Astrocyte (in vitro differentiated cells and primary cell): ENCODE results near the gene SOX18. TPM values are rescaled to one million over a fixed set of nuclear protein-coding genes. Genes with fewer than 3 reads are reported as not detected.

Experiments
- DNase-seq: peaks from one replicate; pipeline ENCODE4 v3.0.0-alpha.2; 2010; ENCODE audit warnings: low read depth
- FAIRE-seq: peaks from 2 replicates; lab custom pipeline; 2011; peaks lifted over from hg19 to GRCh38; lab: Jason Lieb, UNC
- H2AFZ ChIP-seq: 2 replicates; pipeline ENCODE4 v1.6.0; 2012; ENCODE audit warnings: low read depth, low read length, inconsistent platforms
- H3K27ac ChIP-seq: 2 replicates; pipeline ENCODE4 v1.5.1; 2011; ENCODE audit warnings: low read depth, low read length, inconsistent platforms
- H3K27me3 ChIP-seq: 2 replicates; pipeline ENCODE4 v1.6.0; 2011; ENCODE audit warnings: low read length, inconsistent platforms; ENCODE audit not compliant: insufficient read depth
- H3K36me3 ChIP-seq: 2 replicates; pipeline ENCODE4 v1.5.1; 2011; ENCODE audit warnings: low read length, inconsistent platforms; ENCODE audit not compliant: insufficient read depth
- H3K4me1 ChIP-seq: 2 replicates; pipeline ENCODE4 v1.5.1; 2011; ENCODE audit warnings: low read length, inconsistent platforms; ENCODE audit not compliant: insufficient read depth
- H3K4me2 ChIP-seq: 2 replicates; pipeline ENCODE4 v1.6.0; 2012; ENCODE audit warnings: low read length, inconsistent platforms
- H3K4me3 ChIP-seq: 2 replicates; pipeline ENCODE4 v1.5.1; 2011; ENCODE audit warnings: low read depth, mild to moderate bottlenecking, low read length, inconsistent platforms; ENCODE audit not compliant: insufficient read depth
- H3K79me2 ChIP-seq: 2 replicates; pipeline ENCODE4 v1.6.0; 2012; ENCODE audit warnings: mild to moderate bottlenecking, low read length, inconsistent platforms; ENCODE audit not compliant: insufficient read depth
- H3K9ac ChIP-seq: 2 replicates; pipeline ENCODE4 v1.6.0; 2012; ENCODE audit warnings: mild to moderate bottlenecking, low read length, inconsistent platforms
- H3K9me3 ChIP-seq: 2 replicates; pipeline ENCODE4 v1.5.1; 2012; ENCODE audit warnings: low read depth, mild to moderate bottlenecking, low read length, inconsistent platforms; ENCODE audit not compliant: insufficient read depth
- H4K20me1 ChIP-seq: 2 replicates; pipeline ENCODE4 v1.6.0; 2012; ENCODE audit warnings: low read length, inconsistent platforms; ENCODE audit not compliant: insufficient read depth
- H3K27ac Mint-ChIP-seq: one replicate; pipeline ENCODE4 v1.8.0; 2021; ENCODE audit warnings: mild to moderate bottlenecking, mixed read lengths; ENCODE audit not compliant: unreplicated experiment
- H3K27me3 Mint-ChIP-seq: one replicate; pipeline ENCODE4 v1.8.0; 2021; ENCODE audit warnings: low read depth, mixed read lengths; ENCODE audit not compliant: unreplicated experiment
- H3K36me3 Mint-ChIP-seq: one replicate; pipeline ENCODE4 v1.8.0; 2021; ENCODE audit warnings: low read depth, mixed read lengths; ENCODE audit not compliant: unreplicated experiment
- H3K4me1 Mint-ChIP-seq: one replicate; pipeline ENCODE4 v1.8.0; 2021; ENCODE audit warnings: low read depth, mixed read lengths; ENCODE audit not compliant: unreplicated experiment
- H3K4me3 Mint-ChIP-seq: one replicate; pipeline ENCODE4 v1.8.0; 2021; ENCODE audit warnings: mild to moderate bottlenecking, moderate library complexity, mixed read lengths; ENCODE audit not compliant: unreplicated experiment
- H3K9me3 Mint-ChIP-seq: one replicate; pipeline ENCODE4 v1.8.0; 2021; ENCODE audit warnings: mild to moderate bottlenecking, mixed read lengths; ENCODE audit not compliant: unreplicated experiment
- EZH2 ChIP-seq: IDR thresholded peaks from 2 replicates; pipeline ENCODE4 v1.6.1; 2012; ENCODE audit warnings: mild to moderate bottlenecking, low read length, inconsistent platforms; ENCODE audit not compliant: insufficient read depth
- total RNA-seq: library from RNA; stranded (reverse); gene quantifications from 2 replicates; pipeline ENCODE4 v1.2.1, GENCODE V29; 2021
- TF ChIP-seq, protein P1 (sequence below): IDR thresholded peaks from 2 replicates; pipeline ENCODE4 v1.5.1; 2011; ENCODE audit warnings: low read depth, mild to moderate bottlenecking, inconsistent platforms, low read length, moderate library complexity; ENCODE audit not compliant: insufficient read depth

SOX18 gene
- total RNA-seq, 1 donor from 2014 or later, result 0.52 TPM

GRCh38 chr20:64062276-64062595 lies 12.8 kb upstream of the SOX18 start:
- Histone ChIP-seq H3K27me3 (peaks cover 4% of the 10 kb centered on the region), H3K4me2 (peak overlapping the region; percentile 92), H3K79me2 (peaks cover 5% of the 10 kb centered on the region), H2AFZ (peak overlapping the region; percentile 92), H3K36me3 (no peaks in the 10 kb centered on the region), H4K20me1 (peaks cover 26% of the 10 kb centered on the region), H3K4me1 (peaks cover 39% of the 10 kb centered on the region), H3K27ac (no peak overlapping the region), H3K9ac (peak overlapping the region; percentile 86), H3K9me3 (no peaks in the 10 kb centered on the region), H3K4me3 (peak overlapping the region; percentile 79)
- TF ChIP-seq, protein P1, sequence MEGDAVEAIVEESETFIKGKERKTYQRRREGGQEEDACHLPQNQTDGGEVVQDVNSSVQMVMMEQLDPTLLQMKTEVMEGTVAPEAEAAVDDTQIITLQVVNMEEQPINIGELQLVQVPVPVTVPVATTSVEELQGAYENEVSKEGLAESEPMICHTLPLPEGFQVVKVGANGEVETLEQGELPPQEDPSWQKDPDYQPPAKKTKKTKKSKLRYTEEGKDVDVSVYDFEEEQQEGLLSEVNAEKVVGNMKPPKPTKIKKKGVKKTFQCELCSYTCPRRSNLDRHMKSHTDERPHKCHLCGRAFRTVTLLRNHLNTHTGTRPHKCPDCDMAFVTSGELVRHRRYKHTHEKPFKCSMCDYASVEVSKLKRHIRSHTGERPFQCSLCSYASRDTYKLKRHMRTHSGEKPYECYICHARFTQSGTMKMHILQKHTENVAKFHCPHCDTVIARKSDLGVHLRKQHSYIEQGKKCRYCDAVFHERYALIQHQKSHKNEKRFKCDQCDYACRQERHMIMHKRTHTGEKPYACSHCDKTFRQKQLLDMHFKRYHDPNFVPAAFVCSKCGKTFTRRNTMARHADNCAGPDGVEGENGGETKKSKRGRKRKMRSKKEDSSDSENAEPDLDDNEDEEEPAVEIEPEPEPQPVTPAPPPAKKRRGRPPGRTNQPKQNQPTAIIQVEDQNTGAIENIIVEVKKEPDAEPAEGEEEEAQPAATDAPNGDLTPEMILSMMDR, result no peak
- H3K27me3 Mint-ChIP-seq, result peaks cover 4% of the 10 kb centered on the region
- no peak for FAIRE-seq
- H3K4me1 Mint-ChIP-seq, result peaks cover 18% of the 10 kb centered on the region
- DNase-seq, result no peak
- peaks cover 2% of the 10 kb centered on the region for H3K36me3 Mint-ChIP-seq
- H3K9me3 Mint-ChIP-seq, result no peaks in the 10 kb centered on the region
- peak overlapping the region; percentile 35 for H3K27ac Mint-ChIP-seq
- peak overlapping the region; percentile 55 for H3K4me3 Mint-ChIP-seq

GRCh38 chr20:64058536-64058935 lies 9.1 kb upstream of the SOX18 start:
- Mint-ChIP-seq H3K4me3 (no peak overlapping the region), H3K4me1 (peaks cover 6% of the 10 kb centered on the region), H3K9me3 (no peaks in the 10 kb centered on the region), H3K27ac (no peak overlapping the region), H3K27me3 (peaks cover 5% of the 10 kb centered on the region), H3K36me3 (no peaks in the 10 kb centered on the region)
- Histone ChIP-seq H3K9ac (no peak overlapping the region), H3K4me2 (peak overlapping the region; percentile 3), H4K20me1 (no peaks in the 10 kb centered on the region), H2AFZ (no peak overlapping the region), H3K9me3 (no peaks in the 10 kb centered on the region), H3K4me1 (peaks cover 19% of the 10 kb centered on the region), H3K27me3 (peaks cover 6% of the 10 kb centered on the region), H3K27ac (no peak overlapping the region), H3K36me3 (no peaks in the 10 kb centered on the region), H3K4me3 (no peak overlapping the region), H3K79me2 (peaks cover 2% of the 10 kb centered on the region)
- DNase-seq (peak; percentile 67), FAIRE-seq (no peak)
- TF ChIP-seq EZH2, result no peak
- TF ChIP-seq, protein P1, result no peak

DNA sequence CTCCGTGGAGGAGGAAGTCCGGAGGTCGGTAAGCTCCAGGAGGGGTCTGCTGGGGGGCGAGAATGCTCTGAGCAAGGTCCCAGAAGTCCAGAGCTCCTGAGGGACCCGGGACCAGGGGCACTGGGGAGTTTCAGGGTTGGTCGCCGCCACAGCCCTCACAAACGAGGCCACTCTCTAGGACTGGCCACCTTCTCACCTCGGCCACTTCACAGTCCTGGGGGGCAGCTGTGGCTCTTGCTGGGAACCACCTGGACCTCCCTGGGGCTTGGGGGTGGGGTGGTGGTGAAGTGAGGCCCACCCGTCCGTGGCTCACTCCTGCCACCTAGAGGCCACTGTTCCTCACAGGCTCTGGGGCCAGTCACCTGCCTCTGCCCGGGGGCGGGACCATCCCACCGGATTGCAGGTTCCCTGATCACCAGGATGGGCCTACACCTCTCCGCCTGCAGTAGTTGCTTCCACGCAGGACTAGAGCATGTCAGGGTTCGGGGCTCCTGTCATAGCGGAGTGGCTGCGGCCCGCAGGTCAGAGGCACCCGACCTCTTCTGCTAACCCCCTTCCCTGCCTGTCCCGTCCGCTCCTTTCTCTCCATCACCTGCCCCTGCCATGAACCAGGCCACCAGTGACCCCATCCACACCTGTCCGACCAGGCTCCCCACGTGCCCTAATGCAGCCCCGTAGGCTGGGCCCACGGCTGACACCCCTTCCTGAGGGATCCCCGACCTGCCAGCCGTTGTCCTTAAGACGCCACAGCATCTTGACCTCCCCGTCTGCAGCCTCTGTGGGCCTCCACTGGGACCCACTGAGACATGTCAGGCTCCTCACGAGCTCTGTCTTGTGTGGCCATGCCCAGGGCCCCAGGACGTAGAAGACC lies 8.4 kb upstream of the SOX18 start:
- no peak overlapping the region for H3K4me3 Mint-ChIP-seq
- H3K9me3 Mint-ChIP-seq, result no peaks in the 10 kb centered on the region
- H3K27me3 ChIP-seq, result peaks cover 8% of the 10 kb centered on the region
- no peaks in the 10 kb centered on the region for H3K9me3 ChIP-seq
- H3K36me3 Mint-ChIP-seq, result no peaks in the 10 kb centered on the region
- no peak overlapping the region for H3K9ac ChIP-seq
- FAIRE-seq (no peak), DNase-seq (no peak)
- TF ChIP-seq EZH2, result no peak
- TF ChIP-seq, protein P1, result peak; percentile 53
- H3K27ac ChIP-seq, result no peak overlapping the region
- H3K79me2 ChIP-seq, result no peaks in the 10 kb centered on the region
- no peaks in the 10 kb centered on the region for H4K20me1 ChIP-seq
- no peak overlapping the region for H3K4me3 ChIP-seq
- peak overlapping the region; percentile 3 for H3K4me2 ChIP-seq
- no peak overlapping the region for H2AFZ ChIP-seq
- peaks cover 10% of the 10 kb centered on the region for H3K27me3 Mint-ChIP-seq
- no peaks in the 10 kb centered on the region for H3K36me3 ChIP-seq
- H3K4me1 ChIP-seq, result peaks cover 18% of the 10 kb centered on the region
- H3K27ac Mint-ChIP-seq, result peak overlapping the region; percentile 26
- H3K4me1 Mint-ChIP-seq, result peaks cover 6% of the 10 kb centered on the region
